MM.1S (cell line): ENCODE measurements around the gene ABCA1.

Experiments used
- CTCF ChIP-seq: fragments of 300-600 bp; sonication (generic); IDR thresholded peaks from 2 replicates; pipeline ENCODE4 v1.5.1; 2016; ENCODE audit warnings: antibody characterized with exemption, low read length, mixed read lengths
- EZH2 ChIP-seq: fragments of 300-600 bp; sonication (generic); optimal IDR thresholded peaks from 2 replicates; pipeline ENCODE3; 2017; ENCODE audit warnings: low read depth, mild to moderate bottlenecking, antibody characterized with exemption, low read length, mixed read lengths

GRCh38 chr9:104779334-104779733, 148.6 kb downstream of the ABCA1 start:
- TF ChIP-seq CTCF (no peak), EZH2 (no peak)
